NCI-H1930 (cell line): ENCODE measurements around the gene NEURL3.
A peak's percentile ranks its signal among the peaks of the same experiment; 100 is the strongest.

ENCODE experiments used
- DNase-seq, 2 experiments: peaks; one replicate each; lab custom pipeline; 2025; lab: John Stamatoyannopoulos, UW

Gene NEURL3

GRCh38 chr2:96527286-96528005, 22.3 kb upstream of the NEURL3 start:
- no peak for DNase-seq

DNA sequence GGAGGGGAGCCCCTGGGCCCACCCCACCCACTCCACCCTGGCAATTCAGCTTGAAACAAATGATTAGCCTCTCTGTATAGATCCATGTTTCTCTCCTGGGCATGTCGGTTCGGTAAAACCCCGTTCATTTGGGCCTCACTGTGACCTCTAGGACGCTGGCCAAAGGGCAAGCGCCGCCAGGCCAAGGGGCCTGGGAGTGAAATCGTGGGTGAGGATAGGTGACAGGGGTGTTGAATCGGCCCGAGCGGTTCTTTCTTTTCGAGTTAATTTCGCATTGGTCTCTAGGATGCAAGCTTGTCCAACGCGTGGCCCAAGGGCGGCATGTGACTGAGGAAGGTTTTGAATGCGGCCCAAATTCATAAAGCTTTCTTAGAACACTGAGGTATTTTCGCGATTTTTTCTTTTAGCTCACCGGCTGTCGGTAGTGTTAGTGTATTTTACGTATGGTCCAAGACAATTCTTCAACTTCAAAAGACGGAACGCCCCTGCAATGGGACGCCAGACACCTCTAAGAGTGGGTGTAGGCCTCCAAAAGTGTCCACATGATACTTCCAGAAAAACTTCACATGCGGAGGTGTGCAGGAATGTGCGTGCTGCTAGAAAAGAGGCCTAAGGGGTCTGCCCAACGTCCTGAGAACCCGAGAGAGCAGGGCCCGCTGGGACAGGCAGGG, 21.6 kb upstream of the NEURL3 start:
- DNase-seq, result no peak

DNA sequence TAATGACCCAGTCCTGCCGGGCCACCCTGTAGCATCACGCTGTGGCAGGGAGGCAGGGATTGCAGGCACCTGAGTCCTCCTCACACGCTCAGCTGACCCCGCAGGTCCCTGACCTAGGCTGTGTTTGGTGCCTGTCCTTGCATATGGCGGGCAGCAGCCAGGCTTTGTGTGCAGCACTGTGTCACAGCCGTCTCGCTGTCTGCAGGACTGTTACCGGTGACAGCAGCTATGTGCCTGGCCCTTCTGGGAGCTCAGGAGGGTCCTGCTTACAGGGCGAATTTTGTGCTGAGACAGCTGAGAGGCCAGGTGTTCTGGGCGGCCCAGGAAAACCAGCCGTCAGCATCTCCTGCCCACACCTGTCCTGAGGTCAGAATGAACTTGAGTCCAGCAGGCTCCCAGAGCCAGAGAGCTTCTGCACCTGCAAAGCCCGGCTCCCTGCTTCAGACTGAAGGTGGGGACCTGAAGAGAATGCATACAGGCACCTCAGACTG, 21.0 kb upstream of the NEURL3 start:
- no peak for DNase-seq

DNA sequence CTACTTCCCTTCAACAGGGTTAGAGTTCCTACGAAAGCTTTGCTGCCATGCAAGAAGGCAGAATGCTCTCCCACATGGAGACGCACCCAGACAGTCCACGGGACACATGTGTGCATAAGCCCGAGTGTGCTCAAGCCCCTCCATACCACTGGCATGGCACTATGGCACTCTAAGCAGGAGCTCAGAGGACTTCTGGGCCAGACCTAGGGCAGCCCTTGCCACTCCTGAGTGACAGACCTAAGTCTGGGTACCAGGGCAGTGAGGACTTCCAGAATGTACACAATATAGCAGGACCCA, 20.0 kb upstream of the NEURL3 start:
- no peak for DNase-seq

GRCh38 chr2:96524482-96525210, 19.5 kb upstream of the NEURL3 start:
- no peak for DNase-seq

GRCh38 chr2:96523659-96524481, 18.7 kb upstream of the NEURL3 start:
- DNase-seq, result no peak

DNA sequence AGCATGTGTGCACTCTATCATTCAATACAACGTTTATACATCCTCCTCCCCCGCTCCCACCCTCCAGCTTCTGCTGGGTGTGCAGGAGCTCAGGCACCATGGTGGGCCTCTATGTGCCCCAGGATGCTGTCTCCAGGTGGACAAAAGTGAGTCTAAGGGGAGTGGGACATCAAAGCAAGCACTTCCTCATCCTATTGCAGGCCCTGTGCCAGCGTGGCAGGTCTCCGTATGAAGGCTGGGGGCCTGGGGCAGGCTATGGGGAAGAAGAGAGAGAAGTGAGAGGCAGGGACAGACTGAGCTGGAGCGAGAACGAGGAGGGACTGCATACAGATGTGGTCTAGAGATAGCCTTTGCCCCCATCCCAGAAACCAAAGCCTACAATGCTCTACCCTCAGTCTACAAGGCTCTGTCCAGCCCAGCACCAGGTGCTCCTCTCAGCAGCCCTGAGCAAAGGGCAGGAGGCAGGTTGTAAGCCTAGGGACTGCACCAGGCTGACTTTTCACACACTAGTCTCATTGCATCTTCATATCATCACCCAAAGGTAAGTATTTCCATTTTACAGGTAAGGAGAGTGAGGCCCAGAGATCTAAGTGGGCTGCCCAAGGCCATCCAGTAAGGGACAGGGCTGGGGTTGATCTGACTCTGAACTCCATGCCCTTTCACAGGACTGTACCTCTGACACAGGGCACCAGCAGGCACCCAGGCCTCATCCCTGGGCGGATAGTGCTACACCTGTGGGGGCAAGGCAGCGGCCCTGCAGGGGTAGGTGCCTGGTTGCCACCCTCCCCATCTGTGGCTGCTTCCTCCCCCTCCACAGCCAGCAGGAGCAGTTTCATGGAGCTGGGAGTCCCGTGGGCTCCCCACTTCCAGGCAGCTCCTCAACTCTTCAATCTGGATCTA, 17.4 kb upstream of the NEURL3 start:
- DNase-seq, result no peak

GRCh38 chr2:96521219-96521618, 16.1 kb upstream of the NEURL3 start:
- DNase-seq, result no peak

- DNase-seq, result no peak
These were observed 15.5 kb upstream of the NEURL3 start for GRCh38 chr2:96520697-96521096.

GRCh38 chr2:96520231-96520630, 15.1 kb upstream of the NEURL3 start:
- DNase-seq, result no peak

GRCh38 chr2:96517079-96517478, 11.9 kb upstream of the NEURL3 start:
- no peak for DNase-seq

GRCh38 chr2:96514521-96514920, 9.4 kb upstream of the NEURL3 start:
- DNase-seq, result no peak

- DNase-seq, result no peak
These were observed 7.2 kb upstream of the NEURL3 start for GRCh38 chr2:96512341-96512740.

DNA sequence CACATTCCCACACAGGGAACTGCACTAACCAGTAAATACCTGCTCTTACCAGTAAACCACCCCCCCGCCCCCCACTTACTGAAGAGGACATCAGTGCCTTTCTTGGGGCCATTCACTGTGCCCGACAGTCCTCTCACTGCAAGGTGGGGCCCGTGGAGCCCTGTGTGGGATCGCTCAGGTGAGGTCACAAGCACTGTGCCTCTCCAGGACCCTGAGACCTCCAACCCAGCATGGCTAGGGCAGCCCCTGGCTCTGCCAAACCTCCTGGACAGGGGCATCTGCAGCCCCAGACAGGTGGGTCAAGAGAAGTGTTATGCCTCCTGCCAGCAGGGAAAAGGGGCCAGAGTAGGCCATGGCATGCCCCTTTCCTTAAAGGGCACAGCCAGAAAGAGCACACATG, 6.7 kb upstream of the NEURL3 start:
- no peak for DNase-seq

GRCh38 chr2:96510931-96511595, 5.9 kb upstream of the NEURL3 start:
- no peak for DNase-seq

DNA sequence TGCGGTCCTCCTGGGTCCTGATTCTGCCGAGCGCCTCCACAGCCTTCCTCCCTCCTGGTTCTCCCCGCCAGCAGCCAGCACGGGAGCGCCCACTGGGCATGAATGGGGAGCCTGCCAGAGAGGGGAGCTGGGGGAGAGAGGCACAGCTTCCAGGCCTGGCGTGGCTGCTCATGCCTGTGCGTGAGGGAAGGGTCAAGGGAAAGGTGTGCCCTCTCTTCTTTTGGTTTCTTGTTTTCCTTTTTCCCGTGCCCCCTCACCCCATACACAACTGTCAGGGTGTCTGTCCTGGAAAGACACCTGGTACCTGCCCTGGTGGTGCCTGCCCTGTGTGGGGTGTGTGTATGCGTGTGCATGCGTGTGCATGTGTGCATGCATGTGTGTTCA, 4.7 kb upstream of the NEURL3 start:
- DNase-seq, result no peak

DNA sequence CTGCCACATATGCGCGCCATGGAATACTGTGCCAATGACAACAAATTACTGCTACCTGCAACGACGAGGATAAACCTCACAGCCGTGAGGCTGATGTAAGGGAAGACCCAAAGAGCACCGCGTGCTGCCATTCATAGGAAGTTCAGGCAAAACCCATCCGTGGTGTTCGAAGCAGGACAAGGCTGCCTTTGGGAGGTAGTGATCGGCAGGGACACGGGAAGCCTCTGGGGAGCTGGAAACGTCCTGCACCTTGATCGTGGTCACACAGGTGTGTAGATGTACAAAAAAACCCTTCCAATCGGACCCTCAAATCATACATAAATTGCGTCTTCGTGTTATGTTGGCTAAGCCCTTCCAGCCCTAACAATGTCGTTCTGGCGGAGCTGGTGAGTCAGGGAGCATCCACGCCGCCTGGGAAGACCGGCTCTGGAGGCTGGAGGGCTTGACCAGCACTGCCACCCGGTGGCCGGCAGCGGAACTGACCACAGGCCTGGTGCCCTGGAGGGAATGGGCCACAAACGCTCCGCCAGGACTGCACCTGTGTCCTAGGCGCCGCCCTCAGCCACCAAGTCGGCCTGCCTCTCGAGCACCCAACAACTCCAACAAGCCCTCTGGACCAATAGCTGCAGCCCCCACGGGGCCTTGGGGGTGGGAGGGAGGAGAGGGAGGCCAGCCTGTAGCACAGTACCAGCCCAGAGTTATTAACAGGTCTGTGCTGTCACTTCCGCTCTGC, 4.1 kb upstream of the NEURL3 start:
- peak; percentile 50 to 75 for DNase-seq

DNA sequence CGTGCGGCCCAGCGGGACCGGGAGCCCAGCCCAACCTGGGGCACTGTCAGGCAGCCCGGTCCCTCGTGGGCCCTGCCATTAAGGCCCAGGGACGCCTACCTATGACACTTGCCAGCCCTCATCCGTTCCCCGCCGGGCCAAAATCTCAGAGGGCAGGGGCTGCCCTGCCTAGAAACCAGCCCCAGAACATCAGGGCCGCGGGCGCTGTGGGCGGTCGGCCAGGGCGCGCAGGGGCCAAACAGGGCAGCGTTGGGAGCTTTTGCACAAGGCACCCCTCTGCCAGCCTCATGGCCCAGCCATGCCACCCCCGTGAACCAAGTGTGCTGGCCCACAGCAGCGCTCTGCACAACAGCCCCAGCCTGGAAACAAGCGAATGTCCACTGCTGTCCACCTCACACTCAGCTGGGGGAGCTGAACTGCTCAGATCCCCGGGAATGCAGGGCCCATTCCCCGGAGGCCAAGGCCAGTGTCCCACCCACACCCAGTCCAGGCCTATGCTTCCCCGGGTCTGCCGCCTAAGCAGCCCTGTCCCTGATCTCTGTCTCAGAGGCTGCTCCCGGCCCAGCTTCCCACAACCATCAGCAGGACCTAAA, 3.5 kb upstream of the NEURL3 start:
- no peak for DNase-seq

DNA sequence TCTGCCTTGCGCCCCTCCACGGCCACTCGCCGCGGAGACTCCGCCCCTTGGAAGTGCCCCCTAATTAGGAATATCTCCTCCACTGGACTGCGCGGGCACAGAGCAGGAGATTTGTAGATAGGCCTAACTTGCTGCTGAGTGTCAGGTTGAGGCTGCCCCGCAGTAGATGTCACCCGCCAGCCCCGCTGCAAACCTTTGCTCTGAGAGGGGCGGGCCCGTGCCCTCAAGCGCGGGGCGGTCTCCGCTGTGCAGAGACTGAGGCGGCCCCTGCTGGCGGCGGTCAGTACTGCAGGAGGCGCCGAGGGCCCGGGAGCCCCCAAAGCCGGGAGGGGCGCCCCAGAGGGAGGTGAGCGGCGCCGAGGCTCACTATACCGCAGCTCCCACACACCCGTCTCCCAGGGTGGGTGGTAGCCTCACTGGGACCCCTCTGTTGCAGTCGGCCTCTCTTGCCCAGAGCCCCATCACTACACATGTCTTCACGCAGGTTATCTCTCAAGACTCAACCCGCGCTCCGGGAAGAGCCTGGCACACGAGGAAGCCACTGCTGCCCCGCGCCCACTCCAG, 2.9 kb upstream of the NEURL3 start:
- peak; percentile 25 to 64 for DNase-seq
